ENCODE results near the gene RGS19. TPM values are rescaled to one million over a fixed set of nuclear protein-coding genes. Genes with fewer than 3 reads are reported as not detected.

The RGS19 gene
- total and polyA plus RNA-seq, 2 of the 8 experiments (the other 6 are each of a cell fraction or from before 2014, with no cell fraction given) = 12.7 to 16.8 TPM

DNA sequence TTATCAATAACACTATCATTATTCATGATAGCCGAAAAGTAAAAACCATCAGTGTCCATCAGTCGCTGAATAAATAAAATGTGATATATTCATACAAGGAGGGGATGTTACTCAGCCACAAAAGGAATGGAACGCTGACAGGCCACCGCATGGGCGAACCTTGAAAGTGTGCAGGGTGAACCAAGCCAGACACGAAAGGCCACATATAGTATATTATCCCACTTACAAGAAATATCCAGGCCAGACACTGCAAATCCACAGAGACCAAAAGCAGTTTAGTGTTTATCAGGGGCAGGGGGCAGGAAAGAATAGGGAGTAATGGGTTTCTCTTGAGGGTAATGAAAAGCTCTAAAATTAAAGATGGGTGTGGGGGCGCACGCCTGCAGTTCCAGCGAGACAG, 35.5 kb downstream of the RGS19 start:
- Histone ChIP-seq H2BK120ac (replicated peaks; ENCODE audit: low read depth, low read length) (no peak overlapping the region), H3K9me3 (ENCODE audit: insufficient read depth in 2 of 2, low read depth in 1 of 2, low read length in 1 of 2) (no peaks in the 10 kb centered on the region), H3K56ac (replicated peaks; ENCODE audit: insufficient read length, low read depth, low read length) (no peak overlapping the region), H4K91ac (replicated peaks; ENCODE audit: insufficient read length, low read length) (no peak overlapping the region), H3K79me1 (ENCODE audit: low read depth, low read length) (no peaks in the 10 kb centered on the region), H3K23ac (ENCODE audit: insufficient read length) (no peak overlapping the region), H3K23me2 (ENCODE audit: low read depth, low read length) (peaks cover 4% of the 10 kb centered on the region; the same call in 1 of the 2 replicates), H3K4ac (replicated peaks; ENCODE audit: insufficient read length, low read depth, low read length) (no peak overlapping the region), H2AFZ (ENCODE audit: low read length) (no peak overlapping the region), H3K4me3 (ENCODE audit: extremely low read depth in 1 of 4, insufficient read depth in 2 of 4, low read depth in 3 of 4, low read length in 4 of 4) (no peak overlapping the region), H4K5ac (ENCODE audit: insufficient read length, low read depth, low read length) (no peak overlapping the region), H2BK15ac (ENCODE audit: low read length) (no peak overlapping the region), H3K9ac (replicated peaks in 1 of 4; ENCODE audit: extremely low read depth in 1 of 4, low read depth in 3 of 4, low read length in 3 of 4) (no peak overlapping the region), H2BK20ac (ENCODE audit: low read length) (no peak overlapping the region), H3K27ac (ENCODE audit: low read depth, low read length) (no peak overlapping the region), H3K27me3 (replicated peaks in 1 of 4; ENCODE audit: control insufficient read depth in 3 of 4, extremely low read depth in 1 of 4, insufficient read depth in 3 of 4, low read length in 3 of 4) (peaks cover 38 to 85% (median 78%) of the 10 kb centered on the region in 4 experiments), H3K36me3 (ENCODE audit: control insufficient read depth in 2 of 4, insufficient read depth in 4 of 4, low read length in 3 of 4) (peaks cover 0 to 9% (median 0%) of the 10 kb centered on the region in 4 experiments; a peak in 1 of 8 replicates), H4K20me1 (replicated peaks in 1 of 2; ENCODE audit: control insufficient read depth in 1 of 2, insufficient read depth in 2 of 2, low read length in 2 of 2) (no peaks in the 10 kb centered on the region), H4K8ac (ENCODE audit: extremely low read depth, insufficient read depth, low read length) (no peak overlapping the region), H2AK5ac (ENCODE audit: low read depth, low read length) (no peak overlapping the region), H3K4me1 (replicated peaks in 1 of 4; ENCODE audit: control insufficient read depth in 3 of 4, insufficient read depth in 4 of 4, low read length in 3 of 4) (peaks cover 0 to 20% (median 8%) of the 10 kb centered on the region in 4 experiments; a peak in 6 of 7 replicates), H3K18ac (ENCODE audit: extremely low read depth, low read length) (no peak overlapping the region), H3K79me2 (ENCODE audit: control insufficient read depth in 1 of 2, insufficient read depth in 2 of 2, low read length in 2 of 2) (no peaks in the 10 kb centered on the region), H2BK12ac (ENCODE audit: low read depth, low read length) (no peak overlapping the region), H3K14ac (ENCODE audit: insufficient read length) (no peak overlapping the region), H2BK5ac (ENCODE audit: low read depth, low read length) (no peak overlapping the region), H3K4me2 (ENCODE audit: insufficient read depth in 1 of 2, low read depth in 2 of 2, low read length in 2 of 2) (no peak overlapping the region)
- DNase-seq (ENCODE audit: low read depth in 1 of 2, low spot score in 2 of 2) (no peak), FAIRE-seq (no peak)
- ChIA-PET CTCF (ENCODE audit: partially characterized antibody) (interaction anchor here (0.8 to 2.7 kb wide), 4 partner anchors 9 to 63 kb away, joined by 3 to 9 read pairs (median 6); partner anchors contain the start of gene PRPF6), POLR2A (ENCODE audit: partially characterized antibody) (interaction anchor here (1.5 to 2.3 kb wide), 3 partner anchors 10 to 76 kb away, joined by 3 to 8 read pairs (median 4); no protein-coding TSS in a partner anchor)
- 96 to 100% methylated on average over 1 to 9 of the region's 9 CpGs for WGBS, 2 experiments (ENCODE audit: extremely low coverage in 1 of 2, insufficient coverage in 1 of 2, insufficient read length in 1 of 2, insufficient replicate concordance in 2 of 2, low coverage in 1 of 2, low lambda C conversion rate in 2 of 2, missing lambda C conversion rate in 1 of 2)
- TF ChIP-seq SIX5 (IDR thresholded peaks at IDR 0.05; ENCODE audit: low read depth, low read length) (no peak), NRF1 (IDR thresholded peaks at IDR 0.05; ENCODE audit: low read depth, low read length) (no peak), CREB1 (IDR thresholded peaks at IDR 0.05) (no peak), JUN (IDR thresholded peaks at IDR 0.05; ENCODE audit: low read depth, low read length) (no peak), CEBPB (IDR thresholded peaks at IDR 0.05; ENCODE audit: low read depth, low read length) (no peak), SP4 (IDR thresholded peaks at IDR 0.05; ENCODE audit: low read length) (no peak), SP1 (IDR thresholded peaks at IDR 0.05; ENCODE audit: low read depth, low read length) (no peak), BCL11A (IDR thresholded peaks at IDR 0.05; ENCODE audit: low read depth in 2 of 2, low read length in 2 of 2) (no peak), EGR1 (IDR thresholded peaks at IDR 0.05; ENCODE audit: borderline replicate concordance, low read depth, low read length) (no peak), TEAD4 (IDR thresholded peaks at IDR 0.05; ENCODE audit: low read depth, low read length) (no peak)
